IPS-NIHi11 (cell line): ENCODE data around the gene MIA2.

Source experiments
- DNase-seq: peaks from one replicate; pipeline ENCODE4 v3.0.0; 2012; ENCODE audit warnings: mixed read lengths, low spot score

MIA2 gene

DNA sequence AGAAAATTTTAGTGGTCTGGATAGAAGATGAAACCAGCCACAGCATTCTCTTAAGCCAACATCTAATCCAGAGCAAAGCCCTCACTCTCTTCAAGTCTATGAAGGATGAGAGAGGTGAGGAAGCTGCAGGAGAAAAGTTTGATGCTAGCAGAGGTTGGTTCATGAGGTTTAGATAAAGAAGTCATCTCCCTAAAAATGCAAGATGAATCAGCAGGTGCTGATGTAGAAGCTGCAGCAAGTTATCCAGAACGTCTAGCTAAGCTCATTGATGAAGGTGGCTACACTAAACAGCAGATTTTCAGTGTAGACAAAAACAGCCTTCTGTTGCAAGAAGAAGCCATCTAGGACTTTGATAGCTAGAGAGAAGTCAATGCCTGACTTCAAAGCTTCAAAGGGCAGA, 150.0 kb downstream of the MIA2 start:
- no peak for DNase-seq

DNA sequence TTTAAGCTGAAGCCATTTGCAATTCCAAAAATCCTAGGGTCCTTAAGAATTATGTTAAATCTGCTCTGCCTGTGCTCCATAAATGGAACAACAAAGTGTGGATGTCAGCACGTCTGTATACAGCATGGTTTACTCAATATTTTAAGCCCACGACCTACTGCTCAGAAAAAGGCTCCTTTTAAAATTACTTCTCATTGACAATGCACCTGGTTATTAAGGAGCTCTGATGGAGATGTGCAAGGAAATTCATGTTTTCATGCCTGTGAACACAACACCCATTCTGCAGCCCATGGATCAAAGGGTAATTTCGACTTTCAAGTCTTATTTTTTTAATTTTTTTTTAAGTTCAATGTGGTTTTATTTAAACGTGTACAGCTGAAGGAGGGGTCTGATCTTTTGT, 150.5 kb downstream of the MIA2 start:
- DNase-seq = no peak

GRCh38 chr14:39393289-39393688, 159.6 kb downstream of the MIA2 start:
- DNase-seq = peak; percentile 11

DNA sequence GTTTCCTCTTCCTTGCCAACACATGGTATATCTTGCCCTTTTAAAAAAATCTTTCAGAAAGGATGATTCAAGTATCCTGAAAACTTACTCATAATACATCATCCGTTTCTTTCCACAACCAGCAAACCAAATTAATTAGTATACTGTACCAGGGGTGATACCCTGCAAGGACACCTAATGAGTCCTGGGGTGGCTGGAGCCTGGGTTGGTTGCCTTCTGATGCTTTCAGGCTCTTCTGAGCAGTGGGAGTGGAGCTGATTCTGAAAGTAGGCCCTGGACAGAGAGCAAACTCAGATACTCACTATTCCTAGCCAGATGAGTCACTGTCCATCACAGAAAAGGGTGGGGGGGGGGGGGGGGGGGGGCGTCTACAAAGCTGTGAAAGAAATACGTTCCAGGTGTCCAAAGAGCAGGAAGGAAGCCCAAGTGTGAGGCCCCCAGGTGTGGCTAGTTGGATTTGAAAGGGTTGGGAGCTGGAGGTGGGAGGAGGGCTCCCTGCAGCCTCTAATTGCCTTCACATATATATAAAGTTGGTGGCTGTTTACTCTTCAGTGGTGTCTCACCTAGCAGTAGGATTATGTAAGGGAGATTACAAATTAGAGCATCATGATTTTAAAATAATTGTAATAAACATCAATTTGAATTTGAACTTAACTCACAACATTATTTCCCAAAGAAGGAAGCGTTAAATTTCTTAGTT, 162.0 kb downstream of the MIA2 start:
- no peak for DNase-seq

- DNase-seq = no peak
These were observed 162.7 kb downstream of the MIA2 start for GRCh38 chr14:39396448-39396847.

GRCh38 chr14:39398382-39398781, 164.7 kb downstream of the MIA2 start:
- DNase-seq = no peak

- no peak for DNase-seq
These were observed 172.8 kb downstream of the MIA2 start for GRCh38 chr14:39406560-39406959.

DNA sequence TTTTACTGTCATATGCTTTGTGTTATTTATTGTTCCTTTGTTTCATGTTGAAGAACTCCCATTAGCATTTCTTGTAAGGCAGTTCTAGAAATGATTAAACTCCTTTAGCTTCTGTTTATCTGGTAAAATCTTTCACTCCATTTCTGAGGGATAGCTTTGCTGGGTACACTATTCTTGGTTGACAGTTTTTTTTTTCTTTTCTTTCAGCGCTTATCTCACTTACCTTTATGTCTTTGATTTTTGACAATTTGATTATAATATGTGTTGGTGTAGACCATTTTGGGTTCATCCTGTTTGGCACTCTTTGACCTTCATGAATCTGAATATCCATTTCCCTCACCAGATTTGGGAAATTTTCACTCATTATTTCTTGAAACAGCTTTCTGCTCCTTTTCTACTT, 182.4 kb downstream of the MIA2 start:
- no peak for DNase-seq

DNA sequence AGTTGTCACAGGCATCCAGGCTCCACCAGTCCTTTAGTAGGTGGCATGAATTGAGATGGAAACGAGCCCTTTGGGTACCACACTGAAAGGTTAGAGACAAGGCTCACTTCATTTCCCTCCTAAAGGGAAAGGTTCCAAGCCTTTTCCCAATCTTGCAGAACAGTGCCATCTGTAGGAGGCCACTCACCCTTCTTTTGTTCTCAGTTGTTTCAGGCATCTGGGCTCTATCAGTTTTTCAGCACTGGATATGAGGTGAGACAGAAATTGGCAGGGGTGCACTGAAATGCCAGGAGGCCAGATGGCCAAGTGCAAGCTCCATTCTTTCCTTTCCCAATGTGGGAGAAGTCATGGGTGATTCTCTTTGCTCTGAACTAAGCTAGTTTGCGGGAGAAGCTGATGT, 183.3 kb downstream of the MIA2 start:
- no peak for DNase-seq

DNA sequence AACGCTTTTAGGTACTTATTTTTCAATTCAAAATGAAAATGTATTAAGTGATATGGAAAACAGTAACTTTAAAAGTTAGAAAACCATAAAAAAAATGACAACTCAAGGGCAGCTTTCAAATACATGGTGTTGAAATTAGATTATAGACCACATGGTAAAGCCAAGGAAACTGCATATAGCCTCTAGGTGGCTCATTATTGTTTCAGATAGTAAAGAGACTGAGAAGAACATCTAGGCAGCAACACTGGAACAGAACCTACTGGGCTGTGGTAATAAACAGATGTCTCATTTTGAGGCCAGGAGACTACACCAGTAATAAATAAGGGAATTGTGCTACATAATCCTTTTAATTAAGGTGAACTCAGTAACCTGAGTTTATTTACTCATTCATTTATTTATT, 185.6 kb downstream of the MIA2 start:
- no peak for DNase-seq

DNA sequence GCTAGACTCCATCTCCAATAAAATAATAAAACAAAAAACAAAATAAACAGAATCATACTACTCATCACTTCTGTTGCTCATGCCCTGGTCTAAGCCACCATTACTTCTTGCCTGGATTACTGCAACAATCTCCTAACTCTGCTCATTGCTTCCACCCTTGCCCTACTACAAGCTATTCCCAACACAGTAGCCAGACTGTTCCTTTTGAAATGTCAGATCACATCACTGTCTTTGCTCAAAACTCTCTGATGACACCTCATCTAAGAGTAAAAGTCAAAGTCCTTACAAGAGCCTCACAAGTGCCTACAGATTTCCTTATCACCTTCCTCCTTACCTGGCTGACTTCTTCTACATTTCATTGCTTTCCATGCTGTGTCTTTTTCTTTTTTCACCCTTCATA, 188.5 kb downstream of the MIA2 start:
- DNase-seq = no peak

DNA sequence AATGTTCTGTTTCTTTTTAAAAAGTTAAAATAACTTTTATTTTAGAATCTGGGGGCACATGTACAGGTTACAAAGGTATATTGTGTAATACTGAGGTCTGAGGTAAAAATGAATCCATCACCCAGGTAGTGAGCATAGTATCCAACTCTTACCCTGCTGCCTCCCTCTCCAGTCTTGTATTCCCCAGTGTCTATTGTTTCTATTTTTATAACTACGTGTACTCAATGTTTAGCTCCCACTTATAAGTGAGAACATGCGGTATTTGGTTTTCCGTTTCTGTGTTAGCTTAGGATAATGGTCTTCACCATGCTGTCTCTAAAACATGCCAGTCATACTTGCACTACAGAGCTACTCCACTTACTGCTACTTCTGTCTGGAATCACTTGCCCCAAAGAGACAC, 190.1 kb downstream of the MIA2 start:
- no peak for DNase-seq

DNA sequence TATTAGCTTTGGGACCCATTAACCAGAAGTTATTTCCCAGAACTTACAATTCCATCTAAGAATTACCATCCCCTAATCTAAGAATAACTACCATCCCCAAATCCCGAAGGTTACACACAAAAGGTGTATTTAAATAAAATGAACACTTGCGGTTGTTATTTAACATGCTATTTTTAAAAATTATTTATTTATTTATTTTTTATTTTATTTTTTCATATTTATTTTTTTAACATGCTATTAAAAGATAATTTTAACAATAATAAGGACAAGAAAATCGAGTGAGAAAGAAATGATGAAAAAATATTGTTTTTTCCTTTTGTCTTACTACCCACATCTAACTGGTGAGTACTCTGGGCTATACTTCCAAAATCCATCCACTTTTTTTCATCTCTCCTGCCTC, 192.2 kb downstream of the MIA2 start:
- DNase-seq = no peak

DNA sequence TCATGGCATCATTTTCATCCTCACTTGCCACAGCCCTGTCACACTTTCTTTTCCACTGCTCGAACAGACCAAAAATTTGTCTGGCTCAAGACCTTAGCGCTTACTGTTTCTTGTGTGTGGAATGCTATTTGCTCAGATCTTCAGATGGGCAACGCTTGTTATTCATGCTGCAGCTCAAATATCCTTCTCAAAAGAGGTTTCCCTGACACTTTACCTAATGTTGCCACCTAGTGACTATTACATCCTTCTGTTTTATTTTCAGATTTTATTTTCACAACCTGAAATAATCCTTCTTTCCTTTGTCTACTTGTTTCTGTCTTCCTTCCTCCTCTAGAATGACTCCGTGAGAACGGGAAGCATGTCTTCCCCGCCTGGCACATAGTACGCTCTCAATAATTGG, 192.9 kb downstream of the MIA2 start:
- no peak for DNase-seq

GRCh38 chr14:39428118-39428517, 194.4 kb downstream of the MIA2 start:
- DNase-seq = no peak

DNA sequence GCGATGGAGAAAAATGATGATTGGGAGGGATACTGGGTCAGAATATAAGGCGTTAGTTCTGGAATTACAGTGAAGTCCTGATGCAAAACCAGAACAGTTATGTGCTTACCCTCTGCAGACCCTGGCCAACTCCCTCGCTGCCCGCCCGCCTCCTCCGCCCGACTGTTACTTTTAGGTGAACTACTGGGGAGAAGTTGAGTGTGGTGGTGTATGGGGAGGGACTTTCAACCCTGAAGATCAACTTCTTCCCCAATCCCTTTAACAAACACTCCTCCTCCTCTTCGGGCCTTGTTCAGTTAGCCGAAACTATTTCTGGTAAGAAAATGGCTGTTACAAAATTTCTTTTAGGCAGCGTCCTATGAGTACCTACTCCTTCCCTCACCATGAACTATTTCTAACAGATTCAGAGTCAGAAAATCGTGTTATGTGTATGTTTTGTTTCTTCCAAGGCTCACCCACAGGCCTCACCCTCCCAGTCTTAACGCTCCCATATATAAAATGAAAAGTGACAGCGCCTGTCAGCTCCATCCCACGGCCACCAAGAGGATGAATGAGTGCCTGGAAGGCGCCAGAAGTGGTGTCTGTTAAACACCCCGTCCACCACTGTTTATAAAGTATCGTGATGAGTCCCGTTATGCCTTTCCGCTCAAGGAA, 197.2 kb downstream of the MIA2 start:
- no peak for DNase-seq

DNA sequence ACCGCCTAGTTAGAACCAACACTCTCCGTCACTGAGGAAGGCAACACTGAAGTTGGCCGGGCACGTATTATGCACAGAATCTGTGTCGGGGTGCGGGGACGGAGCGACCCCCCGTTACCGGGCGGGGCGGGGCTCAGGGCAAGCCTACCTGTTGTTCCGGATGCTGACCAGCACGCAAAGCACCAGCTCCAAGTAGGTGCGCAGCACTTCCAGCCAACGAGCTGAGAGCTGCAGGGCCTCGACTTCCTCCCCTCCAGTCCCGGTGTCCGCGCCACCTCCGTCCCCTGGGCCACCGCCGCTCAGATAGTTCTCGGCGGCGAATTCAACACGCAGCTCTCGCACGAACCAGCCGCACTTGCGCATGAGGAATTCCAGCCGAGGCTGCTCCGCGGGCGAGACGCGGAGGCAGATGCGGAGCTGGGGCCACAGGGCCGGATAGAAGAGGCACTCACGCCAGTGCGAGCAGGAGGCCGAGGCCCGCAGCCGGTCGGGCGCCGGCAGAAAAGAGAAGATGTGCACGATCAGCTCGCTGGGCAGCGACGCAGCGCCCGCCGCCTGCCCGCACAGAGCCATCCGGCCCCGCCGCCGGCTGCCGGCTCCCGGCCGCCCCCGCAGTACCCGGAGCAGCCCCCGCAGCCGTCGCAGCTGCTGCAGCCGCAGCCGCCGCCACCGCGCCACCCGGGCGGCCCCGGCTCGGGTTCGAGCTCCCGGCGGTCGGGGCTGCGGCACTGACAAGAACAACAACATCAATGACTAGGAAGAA, 197.9 kb downstream of the MIA2 start:
- peak; percentile 83 for DNase-seq

DNA sequence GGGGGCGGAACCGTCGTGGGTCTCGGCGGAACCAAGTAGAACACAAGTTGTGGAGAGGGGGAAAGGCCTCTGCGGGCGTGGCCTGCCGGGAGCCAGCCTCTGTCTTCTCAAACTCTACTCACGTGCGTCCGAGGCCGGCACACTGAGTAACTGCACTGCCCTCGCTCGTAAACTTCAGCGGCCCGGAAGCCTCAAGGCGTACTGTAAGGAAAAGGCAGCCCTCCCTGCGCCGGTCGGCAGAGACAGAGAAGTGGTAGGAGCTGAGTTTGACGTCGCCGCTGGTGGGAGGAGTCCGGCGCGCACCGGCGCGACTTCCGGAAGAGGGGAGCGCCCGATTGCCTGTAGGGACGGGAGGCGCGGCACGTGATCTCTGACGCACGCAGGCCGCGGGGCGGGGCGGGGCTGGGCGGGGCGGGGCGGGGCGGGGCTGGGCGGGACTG, 198.5 kb downstream of the MIA2 start, which contains the start of gene FBXO33:
Gene FBXO33, minus strand, starts transcription at position 255 of the 440 bp plus-strand sequence. CDS start 271 bp downstream, outside the sequence.
- peak; percentile 94 for DNase-seq

GRCh38 chr14:39432619-39433451, 199.1 kb downstream of the MIA2 start:
- DNase-seq = peak; percentile 86

DNA sequence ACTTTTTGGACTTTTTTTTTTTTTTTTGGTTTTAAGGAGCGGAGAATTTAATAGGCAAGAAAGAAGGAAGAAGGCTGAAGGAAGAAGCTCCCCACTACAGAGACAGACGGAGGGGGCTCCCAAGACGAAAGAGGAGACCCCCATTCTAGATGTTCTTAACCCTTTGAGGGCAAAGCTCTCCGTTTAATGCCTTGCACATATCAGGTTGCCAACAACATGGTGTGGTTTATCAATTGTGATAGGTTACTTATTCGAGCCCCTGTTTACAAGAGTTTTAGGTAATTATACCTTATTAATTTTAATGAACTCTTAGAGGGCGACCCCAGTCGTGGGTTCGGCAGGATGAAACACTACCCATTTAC, 199.7 kb downstream of the MIA2 start:
- DNase-seq = no peak

- DNase-seq = no peak
These were observed 200.7 kb downstream of the MIA2 start for GRCh38 chr14:39434401-39434800.

GRCh38 chr14:39435241-39435640, 201.5 kb downstream of the MIA2 start:
- DNase-seq = no peak
